ENCODE results near the gene AKAP13.

DNA sequence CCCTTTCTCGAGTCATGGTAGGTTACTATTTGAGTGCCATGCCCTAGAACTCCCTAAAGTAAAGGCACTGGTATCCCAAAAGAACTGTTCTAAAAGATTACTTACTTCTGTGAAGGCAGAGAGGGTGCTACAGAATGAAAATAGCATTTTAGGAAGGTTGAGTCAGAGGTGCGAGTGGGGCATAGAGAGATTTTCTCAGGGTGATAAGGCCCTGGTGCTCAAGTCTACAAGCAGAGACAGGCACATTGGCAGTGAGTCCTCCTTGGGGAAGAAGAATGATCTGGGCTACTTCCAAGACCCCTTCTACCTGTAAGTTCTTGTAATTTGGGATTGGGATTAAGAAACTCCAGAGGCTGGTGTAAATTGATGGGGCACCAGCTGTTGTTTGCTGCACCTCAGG is 96.7 kb downstream of the AKAP13 start:
- TF ChIP-seq CTCF (IDR thresholded peaks at IDR 0.05) (no peak), POLR2AphosphoS5 (IDR thresholded peaks at IDR 0.05) (no peak)
